Peyer's patch (tissue), 4 donors: ENCODE data around the gene ARL8B.

ENCODE experiments used
- CTCF ChIP-seq, 6 experiments: fragments of 450-650 bp in 4 of 6; fragments of 200-600 bp in 2 of 6; sonication (generic) in 1 of 6; IDR thresholded peaks; one replicate each; pipeline ENCODE4 v1.5.1; 2017 to 2019; ENCODE audit warnings: antibody characterized with exemption in 6 of 6, mild to moderate bottlenecking in 3 of 6, moderate library complexity in 1 of 6
- POLR2A ChIP-seq, 2 donors: fragments of 450-650 bp; IDR thresholded peaks; one replicate each; pipeline ENCODE4 v1.5.1; 2017; ENCODE audit warnings: antibody characterized with exemption in 2 of 2, mild to moderate bottlenecking in 2 of 2, moderate library complexity in 2 of 2

GRCh38 chr3:5090197-5090596 is 31.9 kb upstream of the ARL8B start:
- TF ChIP-seq CTCF (IDR thresholded peaks at IDR 0.05) = no peak
- no peak for TF ChIP-seq POLR2A (IDR thresholded peaks at IDR 0.05)
